ENCODE measurements around the gene LOC128125822.

Gene LOC128125822

GRCh38 chr6:63525186-63525878 is 46.9 kb upstream of the LOC128125822 start:
- FAIRE-seq (peak; percentile 52), ATAC-seq (peak; percentile 40), DNase-seq (ENCODE audit: low read depth, low spot score) (no peak)
- in situ Hi-C loops (cut with MboI) = no loop called here
- 60% methylated on average over 7 of the region's 7 CpGs for WGBS (ENCODE audit: insufficient coverage, insufficient replicate concordance, low lambda C conversion rate, missing lambda C conversion rate)
- intact Hi-C loops (cut with micrococcal nuclease; ENCODE audit: unreplicated experiment) = no loop called here
- ChIA-PET POLR2A (interaction anchor here (1.3 to 1.4 kb wide), 2 partner anchors 20 to 49 kb away, joined by 3 to 5 read pairs; no protein-coding TSS in a partner anchor), RAD21 (ENCODE audit: unreplicated experiment) (interaction anchor here (0.8 to 2.3 kb wide), 3 partner anchors 11 to 51 kb away, joined by 3 to 8 read pairs (median 3); no protein-coding TSS in a partner anchor), CTCF (interaction anchor here (0.7 to 2.7 kb wide), 9 partner anchors 11 to 173 kb away, joined by 3 to 11 read pairs (median 5); no protein-coding TSS in a partner anchor), SMC1A (ENCODE audit: uncharacterized antibody, unreplicated experiment) (interaction anchor here (0.6 to 3.9 kb wide), 12 partner anchors 8 to 147 kb away, joined by 3 to 16 read pairs (median 6); no protein-coding TSS in a partner anchor)
- Histone ChIP-seq H4K20me1 (ENCODE audit: control insufficient read depth, insufficient read depth) (no peaks in the 10 kb centered on the region), H3K36me3 (ENCODE audit: control insufficient read depth in 2 of 2, insufficient read depth in 2 of 2, low read length in 1 of 2) (no peaks in the 10 kb centered on the region), H3K27me3 (replicated peaks in 1 of 2; ENCODE audit: control insufficient read depth in 2 of 2, insufficient read depth in 2 of 2, low read length in 1 of 2) (no peaks in the 10 kb centered on the region), H2AFZ (ENCODE audit: control insufficient read depth, low read depth, low read length) (peak overlapping the region; percentile 75), H3K9me3 (replicated peaks; ENCODE audit: control insufficient read depth, insufficient read depth, low read length) (no peaks in the 10 kb centered on the region; the same call in 2 of the 3 replicates), H3K4me3 (no peak overlapping the region), H3K9ac (ENCODE audit: control insufficient read depth, insufficient read depth, low read length) (no peak overlapping the region), H3K4me2 (ENCODE audit: control insufficient read depth, insufficient read depth) (no peak overlapping the region), H3K79me2 (ENCODE audit: control insufficient read depth, insufficient read depth, low read length) (no peaks in the 10 kb centered on the region), H3K27ac (ENCODE audit: control insufficient read depth, insufficient read depth) (no peak overlapping the region), H3K4me1 (ENCODE audit: control insufficient read depth, insufficient read depth, low read length) (peaks cover 21% of the 10 kb centered on the region)
- no TSS peak for BruUV-seq (replicated peaks)
- TF ChIP-seq NRF1 (conservative IDR thresholded peaks at IDR 0.05; ENCODE audit: low read depth, low read length) (no peak), CREM (IDR thresholded peaks at IDR 0.05; ENCODE audit: low read depth) (0 out of 2 replicates have a peak, but pooled peaks have one; percentile 9), PAX5 (IDR thresholded peaks at IDR 0.05; ENCODE audit: borderline replicate concordance, low read depth, low read length) (no peak), RFX5 (IDR thresholded peaks at IDR 0.05; ENCODE audit: low read depth, low read length) (no peak), MAX (IDR thresholded peaks at IDR 0.05; ENCODE audit: low read depth, low read length) (no peak), STAT3 (IDR thresholded peaks at IDR 0.05; ENCODE audit: low read depth, low read length) (no peak), REST (IDR thresholded peaks at IDR 0.05; ENCODE audit: low read depth, low read length) (no peak), RELA (IDR thresholded peaks at IDR 0.05; ENCODE audit: borderline replicate concordance, partially characterized antibody) (no peak), RUNX3 (IDR thresholded peaks at IDR 0.05; ENCODE audit: low read length) (peak; percentile 41), SMARCA5 (IDR thresholded peaks at IDR 0.05) (no peak), SMAD5 (IDR thresholded peaks at IDR 0.05; ENCODE audit: low read depth) (no peak), LARP7 (IDR thresholded peaks at IDR 0.05) (no peak), ATF2 (IDR thresholded peaks at IDR 0.05; ENCODE audit: low read length) (no peak), POLR2AphosphoS2 (IDR thresholded peaks at IDR 0.05; ENCODE audit: low read depth, low read length) (no peak), NFIC (IDR thresholded peaks at IDR 0.05; ENCODE audit: low read depth, low read length) (no peak; the same call in 1 of the 2 replicates)
- TF ChIP-seq, protein P1, sequence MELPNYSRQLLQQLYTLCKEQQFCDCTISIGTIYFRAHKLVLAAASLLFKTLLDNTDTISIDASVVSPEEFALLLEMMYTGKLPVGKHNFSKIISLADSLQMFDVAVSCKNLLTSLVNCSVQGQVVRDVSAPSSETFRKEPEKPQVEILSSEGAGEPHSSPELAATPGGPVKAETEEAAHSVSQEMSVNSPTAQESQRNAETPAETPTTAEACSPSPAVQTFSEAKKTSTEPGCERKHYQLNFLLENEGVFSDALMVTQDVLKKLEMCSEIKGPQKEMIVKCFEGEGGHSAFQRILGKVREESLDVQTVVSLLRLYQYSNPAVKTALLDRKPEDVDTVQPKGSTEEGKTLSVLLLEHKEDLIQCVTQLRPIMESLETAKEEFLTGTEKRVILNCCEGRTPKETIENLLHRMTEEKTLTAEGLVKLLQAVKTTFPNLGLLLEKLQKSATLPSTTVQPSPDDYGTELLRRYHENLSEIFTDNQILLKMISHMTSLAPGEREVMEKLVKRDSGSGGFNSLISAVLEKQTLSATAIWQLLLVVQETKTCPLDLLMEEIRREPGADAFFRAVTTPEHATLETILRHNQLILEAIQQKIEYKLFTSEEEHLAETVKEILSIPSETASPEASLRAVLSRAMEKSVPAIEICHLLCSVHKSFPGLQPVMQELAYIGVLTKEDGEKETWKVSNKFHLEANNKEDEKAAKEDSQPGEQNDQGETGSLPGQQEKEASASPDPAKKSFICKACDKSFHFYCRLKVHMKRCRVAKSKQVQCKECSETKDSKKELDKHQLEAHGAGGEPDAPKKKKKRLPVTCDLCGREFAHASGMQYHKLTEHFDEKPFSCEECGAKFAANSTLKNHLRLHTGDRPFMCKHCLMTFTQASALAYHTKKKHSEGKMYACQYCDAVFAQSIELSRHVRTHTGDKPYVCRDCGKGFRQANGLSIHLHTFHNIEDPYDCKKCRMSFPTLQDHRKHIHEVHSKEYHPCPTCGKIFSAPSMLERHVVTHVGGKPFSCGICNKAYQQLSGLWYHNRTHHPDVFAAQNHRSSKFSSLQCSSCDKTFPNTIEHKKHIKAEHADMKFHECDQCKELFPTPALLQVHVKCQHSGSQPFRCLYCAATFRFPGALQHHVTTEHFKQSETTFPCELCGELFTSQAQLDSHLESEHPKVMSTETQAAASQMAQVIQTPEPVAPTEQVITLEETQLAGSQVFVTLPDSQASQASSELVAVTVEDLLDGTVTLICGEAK (IDR thresholded peaks at IDR 0.05; ENCODE audit: borderline replicate concordance) = no peak

All from GM12878 (cell line).